MCF 10A (cell line): ENCODE measurements around the gene IFRD2. TPM values are rescaled to one million over a fixed set of nuclear protein-coding genes. Genes with fewer than 3 reads are reported as not detected.
A peak's percentile ranks its signal among the peaks of the same experiment; 100 is the strongest.

ENCODE experiments used
- BruUV-seq: library from RNA; stranded (reverse); fragments of 400-500 nt; replicated peaks from 2 replicates; lab custom pipeline; 2021; lab: Mats Ljungman, UMichigan
- CTCF ChIA-PET: fragments of 300-600 bp; sonication (Branson Sonifier 250); formaldehyde crosslinking; extraction: SDS; loops from one replicate; lab custom pipeline; 2021; ENCODE audit warnings: antibody characterized with exemption, inconsistent platforms; lab: Yijun Ruan, JAX
- POLR2A ChIA-PET: fragments of 300-600, 350-650 bp; sonication (Branson Sonifier 250); formaldehyde crosslinking; extraction: SDS; loops from one replicate; lab custom pipeline; 2020; ENCODE audit warnings: antibody characterized with exemption, inconsistent platforms; lab: Yijun Ruan, JAX
- DNase-seq: peaks from one replicate; pipeline ENCODE4 v3.0.0-alpha.2; 2018; ENCODE audit not compliant: unreplicated experiment
- H3K27ac Mint-ChIP-seq: one replicate; pipeline ENCODE4 v1.8.0; 2022; ENCODE audit warnings: mild to moderate bottlenecking, low read depth, mixed read lengths; ENCODE audit not compliant: unreplicated experiment
- H3K27me3 Mint-ChIP-seq: one replicate; pipeline ENCODE4 v1.8.0; 2022; ENCODE audit warnings: mixed read lengths; ENCODE audit not compliant: insufficient read depth, unreplicated experiment
- H3K36me3 Mint-ChIP-seq: one replicate; pipeline ENCODE4 v1.8.0; 2022; ENCODE audit warnings: mild to moderate bottlenecking, moderate library complexity, mixed read lengths; ENCODE audit not compliant: insufficient read depth, unreplicated experiment
- H3K4me1 Mint-ChIP-seq: one replicate; pipeline ENCODE4 v1.8.0; 2022; ENCODE audit warnings: mixed read lengths; ENCODE audit not compliant: insufficient read depth, unreplicated experiment
- H3K4me3 Mint-ChIP-seq: one replicate; pipeline ENCODE4 v1.8.0; 2022; ENCODE audit warnings: mild to moderate bottlenecking, moderate library complexity, mixed read lengths; ENCODE audit not compliant: unreplicated experiment
- H3K9me3 Mint-ChIP-seq: one replicate; pipeline ENCODE4 v1.8.0; 2022; ENCODE audit warnings: mixed read lengths; ENCODE audit not compliant: unreplicated experiment
- intact Hi-C: fragments of 100-400 bp; cut with micrococcal nuclease; formaldehyde crosslinking; loops from 2 replicates; pipeline ENCODE4 v1.14.1; 2022
- total RNA-seq: library from RNA; stranded (reverse); gene quantifications from 2 replicates; pipeline ENCODE4 v1.2.3, GENCODE V29; 2022
- TF ChIP-seq, protein P1 (sequence below): fragments of 200-600 bp; IDR thresholded peaks from one replicate; pipeline ENCODE4 v1.8.0; 2022; ENCODE audit warnings: antibody characterized with exemption, mild to moderate bottlenecking; ENCODE audit not compliant: unreplicated experiment

IFRD2 gene
- total RNA-seq, 1 experiment from 2014 or later, result 182 TPM

DNA sequence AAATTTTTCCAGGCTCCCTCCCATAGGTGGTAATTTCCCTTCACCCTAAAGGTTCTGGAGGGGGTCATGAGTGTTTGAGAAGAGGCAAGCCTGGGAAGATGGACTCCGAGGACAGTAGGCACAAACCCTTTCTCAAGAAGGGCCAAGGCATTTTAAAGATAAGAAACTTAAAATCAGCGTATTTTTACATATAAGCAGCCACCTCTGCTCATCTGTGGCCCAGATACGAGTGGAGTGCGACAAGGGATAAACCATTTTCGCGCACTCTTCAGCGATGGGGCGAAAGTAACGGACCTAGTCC, 47.9 kb upstream of the IFRD2 start:
- Mint-ChIP-seq H3K27me3 (no peaks in the 10 kb centered on the region), H3K4me1 (peaks cover 13% of the 10 kb centered on the region), H3K4me3 (no peak overlapping the region), H3K9me3 (no peaks in the 10 kb centered on the region), H3K27ac (no peak overlapping the region), H3K36me3 (peaks cover 6% of the 10 kb centered on the region)
- ChIA-PET CTCF (interaction anchor here (0.6 to 1.8 kb wide), 3 partner anchors 275 to 1633 kb away, joined by 3 to 5 read pairs (median 3); partner anchors contain the start of gene ABHD14B), POLR2A (interaction anchor here (1.3 kb wide), 1 partner anchor 11 kb away, joined by 4 read pairs; the partner anchor contains the start of genes CYB561D2 and NPRL2)
- TF ChIP-seq, protein P1, sequence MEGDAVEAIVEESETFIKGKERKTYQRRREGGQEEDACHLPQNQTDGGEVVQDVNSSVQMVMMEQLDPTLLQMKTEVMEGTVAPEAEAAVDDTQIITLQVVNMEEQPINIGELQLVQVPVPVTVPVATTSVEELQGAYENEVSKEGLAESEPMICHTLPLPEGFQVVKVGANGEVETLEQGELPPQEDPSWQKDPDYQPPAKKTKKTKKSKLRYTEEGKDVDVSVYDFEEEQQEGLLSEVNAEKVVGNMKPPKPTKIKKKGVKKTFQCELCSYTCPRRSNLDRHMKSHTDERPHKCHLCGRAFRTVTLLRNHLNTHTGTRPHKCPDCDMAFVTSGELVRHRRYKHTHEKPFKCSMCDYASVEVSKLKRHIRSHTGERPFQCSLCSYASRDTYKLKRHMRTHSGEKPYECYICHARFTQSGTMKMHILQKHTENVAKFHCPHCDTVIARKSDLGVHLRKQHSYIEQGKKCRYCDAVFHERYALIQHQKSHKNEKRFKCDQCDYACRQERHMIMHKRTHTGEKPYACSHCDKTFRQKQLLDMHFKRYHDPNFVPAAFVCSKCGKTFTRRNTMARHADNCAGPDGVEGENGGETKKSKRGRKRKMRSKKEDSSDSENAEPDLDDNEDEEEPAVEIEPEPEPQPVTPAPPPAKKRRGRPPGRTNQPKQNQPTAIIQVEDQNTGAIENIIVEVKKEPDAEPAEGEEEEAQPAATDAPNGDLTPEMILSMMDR, result no peak
- BruUV-seq, result no TSS peak
- intact Hi-C loops, result no loop called here
- no peak for DNase-seq

DNA sequence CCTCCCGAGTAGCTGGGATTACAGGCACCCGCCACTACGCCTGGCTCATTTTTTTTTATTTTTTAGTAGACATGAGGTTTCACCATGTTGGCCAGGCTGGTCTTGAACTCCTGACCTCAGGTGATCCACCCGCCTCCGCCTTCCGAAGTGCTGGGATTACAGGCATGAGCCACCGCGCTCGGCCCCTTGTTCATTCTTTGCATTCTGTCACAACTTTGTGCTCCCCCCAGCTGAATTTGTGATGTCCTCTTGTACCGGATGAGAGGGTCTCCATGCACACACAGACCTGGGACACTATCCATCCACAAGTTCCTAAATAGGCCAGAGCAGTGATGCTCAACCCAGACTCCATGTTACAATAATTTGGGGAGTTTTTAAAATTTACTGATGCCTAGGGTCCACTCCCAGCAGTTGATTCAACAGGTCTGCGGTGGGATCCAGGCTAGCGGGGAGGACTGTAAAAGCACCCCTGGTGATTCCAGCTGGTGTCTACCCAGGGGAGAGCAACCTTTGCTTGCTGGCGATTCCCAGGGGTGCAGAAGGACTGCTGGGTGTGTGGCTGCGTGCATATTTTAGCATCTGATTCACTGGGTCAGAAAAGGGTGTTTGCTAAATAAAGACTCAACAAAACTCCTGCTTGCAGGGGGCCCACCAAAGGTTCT, 47.4 kb upstream of the IFRD2 start:
- no peaks in the 10 kb centered on the region for H3K9me3 Mint-ChIP-seq
- H3K27ac Mint-ChIP-seq, result no peak overlapping the region
- no TSS peak for BruUV-seq
- TF ChIP-seq, protein P1, result no peak
- peaks cover 13% of the 10 kb centered on the region for H3K4me1 Mint-ChIP-seq
- DNase-seq, result no peak
- ChIA-PET CTCF (interaction anchor here (1.8 to 4.6 kb wide), 2 partner anchors 9 to 275 kb away, joined by 5 to 40 read pairs; partner anchors contain the start of genes CYB561D2 and NPRL2), POLR2A (interaction anchor here (1.3 kb wide), 1 partner anchor 11 kb away, joined by 4 read pairs; the partner anchor contains the start of genes CYB561D2 and NPRL2)
- H3K27me3 Mint-ChIP-seq, result no peaks in the 10 kb centered on the region
- intact Hi-C loops, result no loop called here
- peaks cover 8% of the 10 kb centered on the region for H3K36me3 Mint-ChIP-seq
- no peak overlapping the region for H3K4me3 Mint-ChIP-seq

DNA sequence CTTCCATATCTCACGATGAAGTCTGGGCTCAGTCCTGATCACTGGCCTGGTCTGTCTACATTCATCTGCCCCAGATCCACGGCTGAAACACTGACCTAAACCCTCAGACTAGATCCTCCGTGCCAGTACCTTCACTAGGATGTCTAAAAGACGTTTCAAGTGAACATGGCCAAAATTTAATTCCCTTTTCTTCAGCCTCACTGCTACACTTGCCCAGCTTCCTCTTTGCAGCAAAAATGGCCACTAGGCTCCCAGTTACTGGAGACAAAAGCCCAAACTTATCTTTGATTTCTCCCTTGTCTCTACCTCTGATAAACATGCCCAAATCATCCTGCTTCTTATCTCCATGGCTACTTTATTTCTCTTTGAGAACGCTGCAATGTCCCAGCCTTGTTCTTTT, 46.7 kb upstream of the IFRD2 start:
- no TSS peak for BruUV-seq
- peak overlapping the region; percentile 85 for H3K4me3 Mint-ChIP-seq
- intact Hi-C loops, result no loop called here
- DNase-seq, result no peak
- H3K27ac Mint-ChIP-seq, result no peak overlapping the region
- no peaks in the 10 kb centered on the region for H3K27me3 Mint-ChIP-seq
- H3K4me1 Mint-ChIP-seq, result peaks cover 19% of the 10 kb centered on the region
- POLR2A ChIA-PET, result interaction anchor here (3.9 to 4.9 kb wide), 2 partner anchors 10 kb away, joined by 58 to 79 read pairs; partner anchors contain the start of genes CYB561D2, NPRL2 and TUSC2
- CTCF ChIA-PET, result interaction anchor here (0.6 to 4.6 kb wide), 4 partner anchors 9 to 1604 kb away, joined by 5 to 40 read pairs (median 12); partner anchors contain the start of genes CYB561D2 and NPRL2
- TF ChIP-seq, protein P1, result no peak
- H3K9me3 Mint-ChIP-seq, result no peaks in the 10 kb centered on the region
- peaks cover 15% of the 10 kb centered on the region for H3K36me3 Mint-ChIP-seq

DNA sequence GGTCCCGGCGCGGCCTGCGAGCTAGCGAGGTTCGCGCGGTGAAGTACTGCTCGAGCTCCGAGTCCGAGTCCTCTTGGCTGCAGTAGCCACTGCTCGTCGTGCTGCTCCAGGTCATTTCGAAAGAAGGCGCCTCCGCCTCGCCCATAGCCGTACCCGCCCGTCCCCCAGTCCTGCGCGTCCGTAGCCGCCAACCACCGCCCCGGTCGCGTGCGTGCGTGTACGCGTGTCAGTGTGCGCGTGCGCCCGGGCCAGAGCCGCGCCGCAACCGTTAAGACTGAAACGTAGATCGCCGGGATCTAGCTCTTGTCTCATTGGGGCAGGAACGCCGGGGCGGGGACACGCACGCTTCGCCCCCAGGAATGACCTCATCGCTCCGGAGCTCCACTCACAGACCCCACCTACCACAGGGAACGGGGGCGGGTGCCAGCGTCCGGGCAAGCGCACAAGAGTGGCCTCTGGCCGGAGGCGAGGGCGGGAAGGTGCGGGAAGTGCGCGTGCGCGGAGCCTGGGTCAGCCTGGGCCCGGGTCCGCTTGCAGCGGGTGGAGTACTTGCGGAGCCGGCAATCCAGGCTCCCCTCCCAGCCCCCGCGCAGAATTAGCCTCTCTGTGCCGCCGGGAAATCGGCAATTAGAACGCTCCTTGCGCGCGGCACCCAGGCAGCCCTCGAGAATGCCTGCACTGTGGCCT, 45.1 kb upstream of the IFRD2 start:
- Mint-ChIP-seq H3K27me3 (no peaks in the 10 kb centered on the region), H3K4me3 (peak overlapping the region; percentile 85), H3K36me3 (peaks cover 30% of the 10 kb centered on the region), H3K9me3 (no peaks in the 10 kb centered on the region), H3K4me1 (peaks cover 22% of the 10 kb centered on the region), H3K27ac (peak overlapping the region; percentile 91)
- POLR2A ChIA-PET, result interaction anchor here (0.6 to 4.9 kb wide), 24 partner anchors 8 to 1615 kb away, joined by 3 to 79 read pairs (median 6); partner anchors contain the start of genes CYB561D2, DCAF1, GNAI2 and HYAL2
- intact Hi-C loops, result no loop called here
- peak; percentile 99 for DNase-seq
- CTCF ChIA-PET, result interaction anchor here (0.8 to 4.6 kb wide), 9 partner anchors 9 to 232 kb away, joined by 3 to 40 read pairs (median 4); partner anchors contain the start of genes CYB561D2, HEMK1, IFRD2 and NPRL2
- BruUV-seq, result no TSS peak
- TF ChIP-seq, protein P1, result no peak
